ENCODE results near the gene PAX5.

The PAX5 gene

DNA sequence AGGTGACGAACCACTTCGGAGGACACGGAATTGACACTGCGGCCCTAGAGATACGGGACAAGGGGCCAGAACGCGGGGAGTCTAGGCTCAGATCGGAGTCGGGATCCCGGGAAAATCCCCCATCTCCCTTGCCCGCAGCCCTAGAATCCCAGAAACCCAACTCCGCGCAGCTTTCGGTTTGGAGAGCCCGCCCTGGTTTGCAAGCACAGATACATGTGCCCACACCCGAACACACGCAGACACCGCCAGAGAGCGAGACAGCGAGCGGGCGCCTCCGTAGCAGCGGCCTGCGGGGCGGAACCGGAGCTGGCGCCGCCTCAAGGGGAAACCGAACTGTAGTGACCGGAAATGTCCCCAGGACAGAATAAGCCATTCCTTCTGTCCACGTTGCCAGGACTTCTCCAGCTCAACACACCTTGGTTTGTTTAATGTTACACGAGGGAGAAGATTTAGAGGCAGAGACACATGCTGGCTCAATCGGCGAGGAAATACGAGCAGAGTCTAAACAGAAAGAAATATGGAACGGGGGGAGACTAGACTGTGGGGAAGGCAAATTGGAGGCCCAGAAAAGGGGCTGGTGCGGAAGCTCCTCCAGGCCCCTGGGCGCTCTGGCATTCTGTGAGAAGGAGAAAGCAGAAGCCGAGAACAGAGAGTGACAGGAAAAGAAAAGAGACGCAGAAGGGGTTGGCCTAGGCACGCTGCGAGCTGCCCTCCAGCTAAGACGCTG lies 2.9 kb upstream of the PAX5 start:
- DNase-seq: peak; percentile 46

DNA sequence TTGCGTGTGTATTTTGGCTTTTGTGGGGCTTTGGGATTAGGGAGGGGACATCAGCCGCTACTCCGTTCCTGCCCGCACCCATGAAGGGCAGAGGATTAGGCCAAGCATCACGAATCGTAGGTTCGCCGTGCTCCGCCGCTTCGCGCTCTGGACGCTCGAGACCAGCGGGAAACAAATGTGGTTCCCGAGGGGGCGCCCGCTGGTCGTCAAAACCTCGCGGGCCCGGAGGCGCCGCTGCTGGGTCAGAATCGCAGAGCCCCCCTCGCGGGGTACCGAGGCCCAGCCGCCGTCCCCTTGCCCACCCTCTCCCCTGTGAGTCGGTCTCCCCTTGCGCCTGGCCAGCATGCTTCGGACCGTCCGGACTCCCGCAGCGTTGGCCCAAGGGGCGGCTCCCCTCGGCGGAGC lies 2.3 kb upstream of the PAX5 start:
- DNase-seq: no peak

DNA sequence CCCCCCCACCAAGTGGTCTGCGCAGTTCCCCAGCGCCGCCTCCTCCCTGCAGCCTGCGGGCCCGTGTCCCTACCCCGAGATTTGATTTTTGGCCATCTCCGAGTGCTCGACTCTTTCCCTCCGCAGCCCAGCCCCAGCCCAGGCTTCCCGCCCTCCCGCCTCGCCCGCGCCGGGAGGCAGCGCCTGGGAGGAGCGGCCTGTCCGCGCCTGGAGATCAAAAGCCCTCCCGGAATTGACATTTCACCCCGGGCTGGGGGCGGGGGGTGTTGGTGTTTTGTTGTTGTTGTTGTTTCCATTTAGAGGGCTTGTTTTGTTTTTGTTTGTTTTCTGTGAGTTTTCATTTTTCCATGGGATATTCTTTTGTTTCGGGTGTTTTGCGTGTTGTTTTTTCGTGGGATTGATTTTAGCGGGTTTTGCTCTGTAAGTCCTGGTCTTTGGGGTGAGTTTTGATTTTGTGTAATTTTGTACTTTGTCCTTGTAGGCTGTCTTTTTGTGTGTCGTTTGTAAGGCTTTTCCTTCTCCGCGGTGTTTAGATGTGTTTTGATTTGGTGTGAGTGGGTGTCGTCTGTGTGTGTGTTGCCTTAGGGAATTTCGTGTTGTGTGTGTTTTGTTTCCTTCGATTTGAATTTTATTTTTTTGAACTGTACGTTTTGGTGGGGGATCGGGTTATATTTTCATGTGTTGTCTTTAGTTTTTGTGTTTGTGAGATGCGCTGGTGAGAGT lies 1.7 kb upstream of the PAX5 start:
- DNase-seq: no peak

DNA sequence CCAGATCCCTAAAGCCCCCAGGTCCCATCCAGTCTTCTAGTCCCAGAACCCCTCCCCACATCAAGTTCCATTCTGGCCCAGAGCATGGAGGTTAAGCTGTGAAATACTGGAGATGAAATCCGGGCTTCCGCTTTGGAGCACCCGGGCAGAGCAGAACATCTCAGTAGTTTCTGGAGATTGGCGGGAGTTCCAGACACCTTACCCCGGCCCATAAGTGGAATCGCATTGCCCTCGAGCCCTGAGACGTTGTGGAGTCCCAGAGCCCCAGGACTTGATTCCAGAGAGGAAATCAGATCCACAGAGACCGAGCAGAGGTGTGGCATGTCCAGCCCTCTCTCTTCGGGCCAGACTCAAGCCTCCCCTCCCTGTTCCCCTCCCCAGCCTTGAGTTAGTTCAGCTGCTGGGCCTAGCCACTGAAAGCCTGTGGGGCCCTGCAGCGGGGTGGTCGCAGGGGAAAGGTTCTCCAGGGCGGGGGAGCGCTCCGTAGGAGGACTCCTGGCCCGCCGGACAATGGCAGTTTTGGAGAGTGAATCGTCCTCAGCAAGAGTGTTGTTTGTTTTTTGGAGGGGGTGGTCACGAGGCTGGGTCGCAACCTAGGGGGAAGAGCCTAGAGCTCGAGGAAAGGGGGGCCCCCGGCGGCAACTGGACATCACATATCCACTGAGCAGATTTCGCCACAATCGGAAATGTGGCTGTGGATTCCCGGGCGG lies 1.0 kb upstream of the PAX5 start:
- DNase-seq: no peak

DNA sequence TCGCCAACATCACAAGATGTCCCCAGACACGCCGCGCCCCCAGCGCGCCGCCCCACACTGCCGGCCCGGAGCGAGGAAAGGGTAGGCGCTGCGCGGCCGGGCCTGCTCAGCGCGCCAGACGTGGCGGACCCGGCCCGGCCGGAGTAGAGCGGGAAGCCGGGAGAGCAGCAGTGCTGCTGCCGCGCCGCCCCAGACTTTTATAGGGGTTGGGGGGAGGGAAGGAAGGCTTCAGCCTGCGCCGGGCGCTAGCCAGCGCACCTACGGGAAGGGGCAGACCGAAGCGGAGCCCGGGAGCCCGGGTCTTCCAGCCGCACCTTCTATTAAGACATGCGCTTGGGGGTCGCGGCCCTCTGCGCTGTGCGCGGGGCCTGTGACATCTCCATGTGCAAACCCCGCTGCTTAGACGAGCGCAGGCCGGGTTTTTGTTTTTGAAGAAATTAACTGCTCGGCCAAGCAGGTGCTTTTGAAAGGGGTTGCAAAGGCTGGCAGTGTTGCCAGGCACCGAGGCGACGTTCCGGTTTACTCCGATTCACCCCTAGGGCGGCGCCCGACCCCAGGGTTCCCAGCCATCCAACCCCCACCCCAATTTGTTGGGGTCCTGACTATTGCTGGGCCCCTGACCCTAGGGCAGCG lies 353 bp upstream of the PAX5 start:
- peak; percentile 61 for DNase-seq

DNA sequence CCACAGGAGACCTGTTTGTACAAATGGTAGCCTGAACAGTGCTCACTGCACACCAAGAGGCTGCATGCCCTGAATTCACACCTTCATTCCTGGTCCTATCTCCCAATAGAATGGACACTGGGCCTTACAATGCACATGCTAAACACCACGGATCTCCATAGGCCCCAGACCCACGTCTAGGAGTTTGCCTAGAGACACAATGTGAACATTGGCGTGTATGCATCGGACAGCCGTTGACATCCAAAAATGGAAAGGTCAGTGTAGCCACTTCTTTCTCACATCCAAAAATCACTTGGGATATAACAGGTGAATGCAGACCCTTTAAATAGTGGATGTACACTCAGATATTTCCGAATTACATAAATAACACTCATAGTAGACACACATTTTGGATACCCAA lies 927 bp downstream of the PAX5 start:
- DNase-seq: no peak

DNA sequence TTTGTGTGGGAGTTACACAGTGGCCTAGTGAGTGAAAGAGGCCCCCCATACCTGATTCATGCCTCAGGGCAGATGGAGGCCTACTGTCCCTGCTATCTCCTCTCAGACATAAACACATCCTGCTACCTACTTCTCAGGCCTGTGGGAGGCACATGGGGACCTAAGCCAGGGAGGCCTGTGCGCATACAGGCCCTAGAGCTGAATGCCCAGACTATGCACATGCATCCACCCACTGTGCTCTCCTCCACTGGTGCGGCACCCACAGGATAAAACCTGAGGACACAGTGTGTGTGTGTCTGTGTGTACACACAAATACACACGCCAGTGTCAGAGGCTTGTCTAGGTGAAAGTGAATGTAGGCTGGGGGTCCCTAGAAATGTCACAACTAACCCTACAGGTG lies 1.4 kb downstream of the PAX5 start:
- no peak for DNase-seq

DNA sequence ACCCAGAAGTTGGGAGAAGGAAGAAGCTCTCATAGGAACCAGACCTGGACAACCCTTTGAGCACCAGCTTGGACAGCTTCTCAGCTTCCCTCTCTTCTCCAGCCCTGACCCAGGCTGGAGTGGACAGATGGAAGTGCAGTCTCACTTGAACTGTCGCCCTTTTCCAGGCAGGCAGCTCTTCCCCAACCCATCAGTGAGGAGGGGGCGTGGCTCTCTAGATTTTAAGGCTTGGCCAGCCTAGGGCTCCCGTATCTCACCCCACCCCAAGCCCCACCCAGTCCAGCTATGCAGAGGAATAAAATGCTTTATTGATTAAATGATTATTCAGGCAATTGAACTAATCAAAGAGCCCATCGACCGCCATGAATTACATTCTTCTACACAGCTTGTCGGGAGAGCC lies 2.2 kb downstream of the PAX5 start:
- no peak for DNase-seq

DNA sequence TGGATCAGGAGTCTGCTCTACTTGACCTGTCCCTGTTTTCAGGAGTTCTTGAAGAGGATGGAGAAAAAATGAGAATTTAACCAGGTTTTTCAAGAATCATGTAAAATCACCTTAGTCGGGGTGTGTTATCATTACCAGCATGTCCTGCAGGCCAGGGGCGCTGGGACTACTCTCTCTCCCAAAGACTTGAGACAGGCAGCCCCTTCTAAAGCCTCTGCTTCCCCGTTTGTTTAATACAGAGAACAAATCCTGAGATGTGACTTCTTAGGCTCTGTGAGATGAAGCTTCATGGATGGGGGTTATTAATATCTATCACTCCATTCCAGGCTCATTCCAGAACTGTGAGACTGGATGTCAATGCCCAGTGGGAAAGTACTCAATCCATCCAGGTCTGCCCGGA lies 3.0 kb downstream of the PAX5 start:
- DNase-seq: no peak

DNA sequence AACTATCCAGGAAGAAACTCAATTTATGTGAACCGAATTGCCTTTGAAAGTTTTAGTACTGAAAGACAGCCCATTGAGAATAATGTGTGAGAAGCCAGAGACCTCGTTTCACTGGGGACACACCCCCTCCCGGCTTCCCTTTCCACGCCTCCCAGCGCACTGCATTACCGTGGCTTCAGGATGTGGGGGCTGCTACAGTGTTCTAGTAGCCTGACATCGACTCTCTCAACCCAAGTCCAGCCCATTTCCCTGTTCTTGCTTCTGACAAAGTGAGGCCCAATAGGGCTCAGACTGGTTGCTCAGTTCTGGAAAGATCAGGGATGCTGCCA lies 3.5 kb downstream of the PAX5 start:
- no peak for DNase-seq

DNA sequence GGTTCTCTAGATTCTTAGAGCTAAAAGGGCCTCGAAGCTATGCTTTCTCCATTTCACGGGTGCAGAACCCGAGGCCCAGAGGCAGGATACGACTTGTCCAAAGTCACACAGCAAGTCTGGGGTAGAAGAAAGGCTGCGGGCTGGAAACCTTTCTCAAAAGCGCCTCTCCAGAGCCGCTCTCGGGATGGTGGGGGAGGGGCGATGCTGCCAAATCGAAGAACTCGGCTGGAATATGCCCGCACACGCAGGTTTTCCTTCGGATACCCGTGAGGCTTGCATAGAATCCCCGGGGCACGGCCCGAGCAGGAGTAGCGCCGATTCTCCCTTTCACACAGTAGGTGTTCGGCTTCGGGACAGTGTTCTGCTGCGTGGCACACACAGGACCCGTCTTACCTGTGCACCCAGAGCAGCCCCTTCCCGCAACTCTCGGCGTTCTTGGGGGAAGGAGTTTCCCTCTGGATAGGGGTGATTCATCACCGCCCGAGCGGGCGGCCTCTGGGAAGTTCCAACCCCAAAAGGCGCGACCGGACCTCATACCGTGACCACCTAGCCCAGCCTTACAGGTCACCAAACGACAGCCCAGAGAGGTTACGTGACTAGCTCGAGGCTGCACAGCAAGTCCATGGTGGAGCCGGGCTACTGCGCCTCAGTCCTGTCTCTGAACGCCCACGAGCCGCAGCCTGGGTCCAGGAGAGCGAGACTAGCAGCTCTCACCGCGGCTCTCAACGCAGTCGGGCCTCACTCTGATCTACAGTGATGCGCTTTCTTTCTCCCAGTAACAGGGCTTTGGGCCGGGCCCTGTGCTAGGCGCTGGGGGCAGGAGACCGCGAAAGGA lies 4.1 kb downstream of the PAX5 start:
- no peak for DNase-seq

DNA sequence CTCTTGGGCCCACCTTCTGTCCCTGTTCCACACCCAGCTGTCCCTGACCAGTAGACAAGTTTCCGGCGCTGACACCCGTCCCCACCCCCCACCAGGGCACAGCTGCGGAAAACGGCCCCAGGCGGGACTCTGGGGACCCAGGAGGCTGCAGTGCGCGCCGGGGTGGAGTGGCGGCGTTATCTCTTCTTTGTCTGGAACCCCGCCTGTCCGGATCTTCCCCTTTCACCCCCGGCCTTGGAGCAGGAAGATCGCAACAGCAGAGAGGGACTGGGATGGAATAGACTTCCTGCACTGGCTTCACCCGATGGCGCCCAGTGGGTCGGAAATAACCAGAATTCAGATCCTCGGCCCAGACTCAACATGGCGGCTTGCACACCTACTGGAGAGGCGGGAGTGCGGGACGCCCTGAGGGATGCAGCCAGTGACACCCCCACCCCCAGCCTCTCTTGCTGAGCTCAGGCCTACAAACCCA lies 4.7 kb downstream of the PAX5 start:
- no peak for DNase-seq

DNA sequence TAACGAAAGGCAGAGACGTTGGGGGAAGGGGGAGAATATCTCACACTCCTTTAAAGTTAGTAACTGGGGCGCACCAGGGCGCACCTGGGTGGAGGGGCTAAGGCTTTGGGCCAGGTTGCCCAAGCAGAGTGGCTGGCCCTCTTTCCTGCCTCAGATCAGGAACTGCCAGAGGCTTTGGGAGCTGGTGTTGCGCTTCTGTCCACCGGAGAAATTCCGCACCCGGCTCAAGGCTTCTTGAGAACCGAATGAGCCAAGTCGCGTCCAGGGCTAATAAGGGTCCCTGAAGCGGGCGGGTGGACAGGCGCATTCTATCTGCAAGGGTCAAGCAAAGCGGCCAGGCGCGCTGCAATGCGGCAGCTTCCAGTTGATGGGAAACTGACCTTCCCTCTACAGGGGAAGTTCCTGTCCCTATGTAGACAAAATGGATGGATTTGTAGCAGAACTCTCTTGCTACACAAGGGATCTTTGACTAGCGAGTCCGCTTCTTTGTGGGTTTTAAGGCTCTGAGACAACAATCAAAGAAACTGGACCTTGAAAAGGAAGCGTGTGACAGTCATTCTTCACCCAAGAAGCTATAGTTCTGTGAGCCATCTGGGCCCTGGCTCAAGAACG lies 5.5 kb downstream of the PAX5 start:
- no peak for DNase-seq

DNA sequence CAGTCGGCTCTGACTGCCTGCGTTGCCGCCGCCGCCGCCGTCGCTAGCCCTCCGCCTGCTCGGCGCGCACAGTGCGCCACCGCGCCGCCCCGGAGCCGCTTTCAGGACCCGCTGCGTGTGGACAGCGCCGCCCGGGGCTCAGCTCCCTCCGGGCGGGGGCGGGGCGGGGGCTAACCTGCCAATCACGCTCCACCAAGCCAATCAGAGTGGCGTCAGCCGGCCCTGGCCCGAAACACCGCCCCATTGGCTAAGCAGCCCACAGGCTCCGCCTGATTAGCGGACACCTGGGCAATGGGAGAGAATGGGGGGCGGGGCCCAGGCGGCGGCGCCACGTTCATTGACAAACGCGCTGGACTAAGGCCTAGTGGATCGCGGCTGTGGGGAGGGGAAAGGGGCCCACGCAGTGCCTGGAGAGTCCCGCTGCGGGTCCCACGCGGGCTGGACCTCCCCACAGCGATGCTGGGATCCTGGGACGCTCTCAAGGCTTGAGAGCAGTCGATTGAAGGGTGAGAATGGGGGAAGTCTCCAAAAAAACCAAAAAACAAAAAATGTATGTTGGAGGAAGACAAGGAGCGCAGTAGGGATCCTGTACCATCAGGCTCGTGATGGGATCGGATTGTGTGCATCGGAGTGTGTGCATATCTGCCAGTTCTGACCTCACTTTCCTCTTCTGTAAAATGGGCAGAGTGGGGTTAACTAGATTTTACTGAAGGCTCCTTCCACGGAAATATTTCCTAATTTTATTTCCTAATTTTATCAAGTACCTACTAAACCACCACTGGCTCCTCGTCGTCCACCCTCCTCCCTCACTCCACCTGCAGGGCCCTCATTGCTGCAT lies 6.3 kb downstream of the PAX5 start:
- peak; percentile 96 for DNase-seq

DNA sequence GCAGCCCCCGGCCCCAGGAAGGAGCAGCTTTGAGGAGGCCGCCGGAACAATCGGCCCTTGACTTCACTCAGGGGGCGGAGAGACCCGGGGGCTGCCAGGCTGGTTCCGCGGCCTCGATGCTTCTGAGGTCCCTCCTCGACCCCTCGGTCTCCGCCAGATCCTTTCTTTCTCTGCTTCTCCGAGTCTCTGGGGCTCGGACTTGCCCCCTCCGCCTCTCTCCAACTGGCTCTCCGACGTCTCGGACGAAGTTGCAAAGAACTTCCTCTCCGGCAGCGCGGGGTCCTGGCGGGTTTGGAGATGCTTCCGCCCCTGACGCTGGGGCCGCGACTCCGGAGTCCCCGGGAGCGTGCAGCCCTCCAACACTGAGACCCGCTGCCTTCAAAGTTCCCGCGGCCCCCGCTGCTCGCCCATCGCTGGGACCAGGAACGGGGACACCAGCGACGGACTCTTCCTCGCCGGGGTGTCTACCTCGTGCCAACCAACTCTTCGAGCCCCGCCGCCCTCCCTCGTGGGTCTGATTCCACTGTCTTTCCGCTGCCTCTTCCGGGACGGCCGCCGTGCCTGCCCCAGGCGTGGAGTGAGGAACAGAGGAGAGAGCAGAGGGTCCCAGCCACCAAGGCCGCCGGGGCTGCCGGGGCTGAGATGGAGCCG lies 7.0 kb downstream of the PAX5 start:
- no peak for DNase-seq

DNA sequence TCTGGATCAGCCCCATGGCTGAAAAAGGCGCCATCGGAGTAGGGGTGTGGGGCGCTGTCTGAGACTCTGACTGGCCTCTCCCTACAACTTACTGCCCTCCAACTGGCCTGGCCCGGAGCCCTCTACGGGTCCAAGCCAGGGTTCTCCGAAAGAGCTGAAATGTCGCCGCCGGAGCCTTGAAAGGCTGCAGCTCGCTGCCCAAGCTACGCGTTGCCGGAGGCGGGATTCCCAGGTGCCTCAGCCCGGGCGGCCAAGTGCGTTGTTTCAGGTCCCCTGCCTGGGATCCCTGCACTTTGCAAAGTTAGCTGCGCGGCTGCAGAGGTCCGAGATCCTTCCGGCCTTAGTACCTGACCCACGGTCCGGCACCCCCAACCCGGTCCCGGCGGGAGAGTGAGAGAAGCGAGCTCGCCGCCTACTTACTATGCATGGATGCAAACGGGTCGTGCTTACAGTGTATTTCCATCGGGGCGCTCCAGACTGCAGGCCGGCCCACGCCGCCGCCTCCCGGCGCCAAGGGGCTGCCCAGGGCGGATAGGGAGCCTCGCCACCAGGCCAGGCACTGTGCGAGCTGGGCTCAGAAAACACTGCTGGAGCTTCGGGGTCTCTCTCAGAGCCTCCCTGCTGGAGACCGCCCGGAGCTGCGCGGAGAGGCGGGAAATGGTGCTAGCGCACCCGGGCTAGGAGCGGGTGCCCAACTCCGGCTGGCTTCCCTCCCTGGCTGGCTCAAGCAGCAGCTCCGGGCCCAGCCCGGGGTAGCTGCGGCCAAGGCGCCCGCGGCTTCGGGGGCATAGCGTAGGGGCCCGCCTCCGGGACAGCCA lies 7.7 kb downstream of the PAX5 start:
- DNase-seq: no peak

DNA sequence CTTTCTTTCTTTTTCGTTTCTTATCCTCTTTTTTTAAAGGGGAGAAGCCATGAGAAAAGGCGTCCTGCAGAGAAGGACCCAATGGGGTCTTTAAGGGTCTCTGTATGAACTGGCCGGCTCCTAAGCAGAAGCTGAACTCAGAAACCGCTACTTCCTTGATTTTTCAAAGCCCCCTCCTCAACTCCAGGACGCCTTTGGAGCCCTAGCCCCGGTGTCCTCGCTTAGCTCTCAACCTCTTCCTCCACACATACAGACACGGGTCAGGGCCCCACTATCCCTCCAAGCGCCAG lies 8.3 kb downstream of the PAX5 start:
- no peak for DNase-seq

DNA sequence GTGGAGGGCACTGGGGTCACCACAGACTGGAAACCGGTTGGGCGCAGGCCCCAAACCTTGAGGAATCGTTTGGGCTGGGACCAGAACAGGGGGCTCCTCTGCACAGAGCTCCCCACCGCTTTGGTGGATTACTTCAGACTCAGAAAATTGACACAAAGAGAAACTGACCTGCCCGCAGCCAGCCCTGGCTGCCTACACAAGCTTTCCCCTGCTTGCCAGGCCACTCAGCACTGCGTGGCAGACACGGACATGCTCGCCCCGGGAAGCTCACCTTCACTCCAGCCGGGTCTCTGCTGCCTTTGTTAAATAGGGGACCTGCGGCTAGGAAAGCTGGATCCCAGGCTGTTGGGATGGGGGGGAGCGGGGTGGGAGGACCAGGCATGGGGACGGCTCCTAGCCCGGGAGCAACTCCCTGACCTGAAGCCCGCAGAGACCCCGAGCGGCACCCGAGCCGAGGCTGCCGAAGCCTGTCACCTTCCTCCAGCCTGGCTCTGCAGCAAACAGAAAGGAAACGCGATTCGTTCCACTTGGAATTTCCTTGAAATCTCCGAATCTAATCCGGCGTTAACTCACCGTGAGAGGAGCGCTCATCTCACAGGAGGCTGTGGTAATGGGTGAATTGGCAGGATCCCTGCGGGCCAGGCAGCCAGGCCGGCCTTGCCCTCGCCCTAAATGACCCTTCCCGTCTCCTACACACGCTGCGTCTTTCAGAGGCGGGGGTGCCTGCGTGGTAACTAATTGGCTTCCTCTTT lies 8.8 kb downstream of the PAX5 start:
- DNase-seq: no peak

DNA sequence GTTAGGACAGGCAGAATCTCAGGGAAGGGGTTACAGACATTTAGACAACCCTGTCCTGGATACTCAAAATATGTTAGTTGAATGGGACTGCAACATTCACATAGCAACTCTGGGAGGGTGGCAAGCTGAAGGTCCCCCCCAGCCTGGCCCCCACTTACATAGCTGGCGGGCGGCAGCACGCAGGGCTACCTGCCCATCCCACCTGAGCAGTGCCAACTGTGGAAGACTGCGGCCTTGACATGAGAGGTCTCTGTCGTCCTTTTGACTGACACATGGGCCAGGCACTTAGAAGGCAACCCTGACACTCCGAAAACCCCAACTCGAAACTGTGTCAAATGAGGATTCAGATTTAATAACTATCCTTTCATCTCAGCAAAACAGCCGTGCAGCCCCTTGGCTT lies 16.5 kb downstream of the PAX5 start:
- DNase-seq: no peak
